ENCODE results near the gene DNASE1.
A peak's percentile ranks its signal among the peaks of the same experiment; 100 is the strongest.
"Not testable (repeated sequence)": the region's sequence is repeated elsewhere in the genome, so short reads cannot be mapped to it uniquely, and the experiment has no call there.

Gene DNASE1

DNA sequence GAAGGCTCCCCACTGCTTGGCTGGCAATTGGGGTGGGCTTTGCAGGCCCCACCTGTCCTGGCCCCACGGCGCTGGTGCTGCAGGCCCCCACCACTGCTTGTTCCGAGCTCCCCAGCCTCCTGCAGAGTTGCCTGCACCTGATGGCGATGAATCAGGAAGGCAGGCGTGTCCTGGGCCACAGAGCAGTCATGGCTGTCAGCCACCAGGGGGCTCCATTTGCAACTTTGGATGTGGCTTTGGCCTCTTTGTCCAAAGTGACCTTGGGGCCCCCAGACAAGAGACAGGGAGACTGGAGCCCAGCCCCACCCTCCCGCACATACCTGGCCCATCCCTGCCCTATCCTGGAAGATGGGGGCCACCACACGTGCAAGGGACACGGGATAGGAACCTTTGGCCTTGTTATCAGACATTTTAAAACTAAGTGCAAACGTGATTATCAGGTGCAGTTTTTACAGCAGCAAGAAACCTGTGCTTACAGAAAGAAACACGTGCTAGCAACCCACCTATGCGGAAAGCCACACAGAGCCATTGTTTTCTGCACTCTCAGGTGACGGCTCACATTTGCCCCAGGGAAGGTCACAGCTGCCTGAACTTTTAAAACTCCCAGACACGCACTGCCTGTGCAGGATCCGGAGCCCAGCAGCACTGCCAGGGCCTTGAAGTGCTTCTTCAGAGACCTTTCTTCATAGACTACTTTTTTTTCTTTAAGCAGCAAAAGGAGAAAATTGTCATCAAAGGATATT lies at the start of gene DNASE1:
DNASE1 (plus strand) TSS at position 443 of the 743 bp plus-strand sequence. CDS start 683 bp downstream, outside the sequence.
- peak; percentile 17 for DNase-seq

DNA sequence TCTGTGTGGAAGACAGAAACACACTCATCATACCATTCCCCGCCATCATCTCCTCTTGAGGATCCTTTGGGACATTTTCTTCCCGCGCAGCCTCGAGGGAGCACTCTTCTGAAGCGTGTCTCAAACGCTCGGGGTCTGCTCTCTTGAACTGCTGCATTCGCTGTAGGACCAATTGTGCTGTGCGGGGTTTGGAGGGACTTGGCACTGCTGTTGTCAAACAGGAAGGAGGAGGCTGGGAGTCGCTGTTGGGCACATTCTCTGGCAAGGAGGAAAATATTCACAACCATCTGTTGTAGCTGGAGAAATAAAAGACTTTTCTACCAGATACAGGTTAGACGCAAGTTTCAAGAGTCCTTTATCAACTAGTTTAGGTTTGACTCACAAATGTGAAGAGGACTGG lies 48.0 kb upstream of the DNASE1 start:
- no peak for DNase-seq

DNA sequence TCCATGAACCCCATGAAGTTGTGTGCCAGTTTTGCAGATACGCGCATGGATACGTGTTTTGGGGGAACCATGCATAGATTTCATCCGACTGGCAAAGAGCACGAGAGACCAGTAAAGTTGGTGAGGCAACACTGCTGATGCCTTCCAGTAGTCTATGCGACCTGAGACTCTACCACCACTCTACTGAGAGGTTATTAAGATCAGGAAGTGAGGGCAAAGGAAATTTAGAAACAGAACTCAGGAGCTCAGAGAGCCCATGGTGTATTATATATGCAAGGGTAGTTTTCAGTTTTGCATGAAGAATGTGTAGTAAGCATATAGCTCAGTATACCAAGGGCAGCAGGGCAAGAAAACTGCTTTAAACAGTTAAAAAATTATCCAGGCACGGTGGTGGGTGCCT lies 47.3 kb upstream of the DNASE1 start:
- no peak for DNase-seq

DNA sequence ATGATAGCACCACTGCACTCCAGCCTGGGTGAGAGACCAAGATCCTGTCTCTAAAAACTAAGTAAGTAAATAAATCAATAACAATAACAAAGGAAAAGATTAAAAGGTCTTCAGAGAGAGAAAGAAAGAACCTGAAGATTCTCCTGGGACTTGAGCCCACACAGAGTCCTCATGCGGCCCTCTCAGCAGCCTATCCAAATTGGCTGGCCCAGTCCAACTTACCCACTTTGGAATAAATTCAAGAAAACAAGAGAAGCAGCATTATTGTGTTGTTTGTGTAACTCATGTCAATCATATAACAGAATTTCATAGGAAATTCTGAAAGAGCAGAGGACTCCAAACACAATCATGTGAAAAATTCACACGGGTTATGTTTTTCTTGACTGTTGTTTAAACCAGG lies 46.9 kb upstream of the DNASE1 start:
- DNase-seq: no peak

DNA sequence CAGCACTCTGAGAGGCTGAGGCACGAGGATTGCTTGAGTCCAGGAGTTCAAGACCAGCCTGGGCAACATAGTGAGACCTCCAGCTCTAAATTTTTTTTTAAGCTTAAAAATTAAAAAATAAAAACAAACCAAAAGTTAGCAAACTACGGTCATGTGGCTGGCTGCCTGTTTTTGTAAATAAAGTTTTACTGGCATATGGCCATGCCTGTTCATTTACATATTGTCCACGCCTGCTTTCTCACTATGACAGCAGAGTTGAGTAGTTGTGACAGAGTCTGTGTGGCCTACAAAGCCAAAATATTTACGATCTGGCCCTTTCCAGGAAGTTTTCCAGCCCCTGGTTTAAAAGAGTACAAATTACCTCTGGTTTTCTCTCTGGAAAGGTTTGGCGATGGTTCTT lies 46.4 kb upstream of the DNASE1 start:
- no peak for DNase-seq

GRCh38 chr16:3608976-3609375 lies 45.5 kb upstream of the DNASE1 start:
- DNase-seq: not testable (repeated sequence)

- DNase-seq: no peak
Measured at GRCh38 chr16:3609895-3610697, 44.4 kb upstream of the DNASE1 start.

DNA sequence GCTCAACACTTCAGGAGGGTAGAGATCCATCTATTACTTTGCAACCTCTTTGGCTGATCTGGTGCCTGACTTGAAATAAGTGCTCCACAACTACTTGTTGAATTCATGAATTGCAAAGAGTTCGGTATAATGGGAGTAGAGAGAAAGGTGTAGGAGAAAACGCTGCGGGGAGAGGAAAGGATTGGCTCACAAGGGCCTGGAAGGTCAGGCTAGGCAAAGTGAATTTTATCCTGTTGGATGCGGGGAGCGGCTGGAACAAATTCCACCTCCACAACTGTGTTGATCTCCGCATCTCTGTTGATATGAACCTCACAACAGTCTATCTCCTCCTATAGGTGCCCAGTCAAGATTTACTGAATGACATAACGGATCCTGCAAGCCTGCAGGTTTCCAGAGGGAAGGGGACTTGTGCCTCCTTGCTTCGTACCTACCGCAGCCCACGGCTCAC lies 43.8 kb upstream of the DNASE1 start:
- no peak for DNase-seq

GRCh38 chr16:3611146-3611975 lies 43.1 kb upstream of the DNASE1 start, which contains the start of gene SLX4:
SLX4 (minus strand) TSS chr16:3611606; CDS start chr16:3608964, 2,642 bp downstream.
- peak; percentile 86 for DNase-seq

DNA sequence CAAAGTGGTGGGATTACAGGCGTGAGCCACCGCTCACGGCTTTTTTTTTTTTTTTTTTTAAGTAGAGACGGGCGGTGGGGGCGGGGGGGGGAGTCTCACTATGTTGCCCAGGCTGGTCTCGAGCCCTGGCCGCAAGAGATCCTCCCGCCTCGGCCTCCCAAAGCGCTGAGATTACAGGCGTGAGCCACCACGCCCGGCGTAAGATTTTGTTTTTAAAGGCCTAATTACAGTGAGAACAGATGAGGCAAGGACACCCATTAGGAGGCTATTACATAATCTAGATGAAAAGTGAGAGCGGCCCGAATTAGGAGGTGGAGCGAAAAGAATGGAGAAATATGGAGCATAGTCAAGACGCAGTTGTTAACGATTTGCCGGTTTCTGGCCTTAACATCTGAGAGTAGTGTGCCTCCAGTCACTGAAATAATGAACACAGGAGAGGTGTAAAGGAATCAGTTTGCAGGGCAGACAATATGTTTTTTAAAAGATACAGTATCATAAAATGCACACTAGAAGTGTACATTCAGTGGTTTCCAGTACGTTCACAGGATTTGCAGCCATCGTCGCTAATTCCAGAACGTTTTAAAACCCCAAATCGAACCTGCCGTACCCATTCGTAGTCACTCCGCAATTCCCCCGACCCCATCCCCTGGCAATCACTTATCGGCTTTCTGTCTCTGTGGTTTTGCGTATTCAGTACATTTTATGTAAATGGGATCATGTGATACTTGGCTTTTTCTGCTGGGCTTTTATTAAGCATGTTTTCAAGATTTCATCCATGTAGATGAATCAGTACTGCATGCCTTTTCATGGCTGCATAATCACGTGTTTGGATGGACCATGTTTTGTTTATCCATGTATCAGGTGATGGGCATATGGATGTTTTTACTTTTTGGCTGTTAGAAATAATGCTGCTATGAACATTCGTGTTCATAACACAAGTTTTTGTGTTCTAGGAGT lies 41.7 kb upstream of the DNASE1 start:
- DNase-seq: no peak

- no peak for DNase-seq
Measured at GRCh38 chr16:3618769-3619141, 35.7 kb upstream of the DNASE1 start.

DNA sequence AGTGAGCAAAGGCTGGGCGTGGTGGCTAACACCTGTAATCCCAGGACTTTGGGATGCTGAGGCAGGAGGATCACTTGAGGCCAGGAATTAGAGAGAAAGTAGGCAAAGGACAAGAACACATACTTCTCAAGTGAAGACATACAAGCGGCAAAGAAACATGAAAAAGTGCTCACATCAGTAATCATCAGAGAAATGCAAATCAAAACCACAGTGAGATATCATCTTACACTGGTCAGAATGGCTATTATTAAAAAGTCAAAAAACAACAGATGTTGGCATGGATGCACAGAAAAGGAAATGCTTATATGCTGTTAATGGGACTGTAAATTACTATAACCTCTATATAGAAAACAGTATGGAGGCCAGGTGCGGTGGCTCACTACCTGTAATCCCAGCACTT lies 30.8 kb upstream of the DNASE1 start:
- no peak for DNase-seq

DNA sequence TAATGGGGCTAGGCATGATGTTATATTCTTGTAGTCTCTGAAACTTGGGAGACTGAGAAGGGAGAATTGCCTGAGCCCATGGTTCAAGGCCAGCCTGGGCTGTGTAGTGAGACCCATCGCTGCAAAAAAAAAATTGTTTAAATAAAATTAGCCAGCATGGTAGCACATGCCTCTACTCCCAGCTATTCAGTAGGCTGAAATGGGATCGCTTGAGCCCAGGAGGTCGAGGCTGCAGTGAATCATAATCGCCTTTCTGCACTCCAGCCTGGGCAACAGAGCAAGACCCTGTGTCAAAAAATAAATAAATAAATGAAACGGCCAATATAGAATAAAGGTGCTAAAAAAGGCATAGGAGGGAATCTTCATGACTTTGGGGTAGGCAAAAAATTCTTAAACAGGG lies 29.2 kb upstream of the DNASE1 start:
- DNase-seq: no peak

- DNase-seq: no peak
Measured at GRCh38 chr16:3625911-3626732, 28.4 kb upstream of the DNASE1 start.

- no peak for DNase-seq
Measured at GRCh38 chr16:3637371-3637923, 17.0 kb upstream of the DNASE1 start.

DNA sequence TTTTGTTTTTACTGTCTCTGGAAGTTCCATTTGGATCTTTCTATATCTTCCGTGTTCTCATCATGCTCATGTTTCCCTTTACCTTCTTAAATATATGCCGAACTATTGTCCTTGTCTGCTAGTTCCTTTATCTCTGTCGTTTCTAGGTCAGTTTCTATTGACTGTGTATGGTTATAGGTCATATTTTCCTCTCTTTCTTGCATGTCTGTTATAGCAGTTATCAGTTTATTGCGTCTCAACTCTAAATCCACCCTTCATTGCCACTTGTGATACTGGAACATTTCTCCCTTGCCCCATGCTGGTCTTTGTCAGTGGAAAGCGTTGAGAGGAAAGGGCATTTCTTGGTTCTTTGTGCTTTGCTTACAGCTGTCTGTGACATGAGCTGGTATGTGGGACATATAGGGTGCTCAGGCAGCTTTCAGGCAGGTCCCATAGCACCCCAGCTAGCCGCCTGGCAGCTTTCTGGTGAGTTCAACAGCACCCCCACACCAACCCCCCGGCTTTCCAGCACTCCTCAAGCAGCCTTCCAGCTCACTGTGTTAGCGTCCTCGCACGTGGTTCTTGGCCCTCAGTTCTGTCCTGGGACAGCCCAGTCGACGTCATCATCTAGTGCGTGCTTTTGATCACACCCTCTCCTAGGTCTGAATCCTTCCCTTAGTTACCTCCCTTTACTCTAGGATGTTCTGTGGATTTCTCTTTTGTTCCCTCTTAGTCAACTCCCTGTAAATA lies 15.4 kb upstream of the DNASE1 start:
- no peak for DNase-seq

DNA sequence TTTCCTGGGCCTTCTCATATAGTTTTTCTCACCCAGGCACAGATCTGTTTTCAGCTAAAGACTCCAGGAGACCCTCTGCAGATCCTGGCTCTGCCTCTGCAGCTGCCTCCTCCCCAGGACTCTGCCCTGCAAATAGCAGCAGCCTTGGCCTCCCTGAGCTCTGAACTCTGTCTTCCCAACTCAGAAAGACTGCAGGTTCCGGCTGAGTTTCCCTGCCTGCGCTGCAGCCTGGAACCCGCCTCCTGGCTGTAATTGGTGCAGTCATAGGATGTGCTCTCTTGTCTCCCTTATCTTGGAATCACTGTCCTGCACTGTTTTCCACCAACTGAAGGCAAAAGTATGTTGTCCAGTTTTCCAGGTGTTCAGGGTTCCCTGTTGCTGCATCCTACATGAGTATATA lies 14.3 kb upstream of the DNASE1 start:
- no peak for DNase-seq

GRCh38 chr16:3640632-3641501 lies 13.6 kb upstream of the DNASE1 start:
- DNase-seq: no peak

DNA sequence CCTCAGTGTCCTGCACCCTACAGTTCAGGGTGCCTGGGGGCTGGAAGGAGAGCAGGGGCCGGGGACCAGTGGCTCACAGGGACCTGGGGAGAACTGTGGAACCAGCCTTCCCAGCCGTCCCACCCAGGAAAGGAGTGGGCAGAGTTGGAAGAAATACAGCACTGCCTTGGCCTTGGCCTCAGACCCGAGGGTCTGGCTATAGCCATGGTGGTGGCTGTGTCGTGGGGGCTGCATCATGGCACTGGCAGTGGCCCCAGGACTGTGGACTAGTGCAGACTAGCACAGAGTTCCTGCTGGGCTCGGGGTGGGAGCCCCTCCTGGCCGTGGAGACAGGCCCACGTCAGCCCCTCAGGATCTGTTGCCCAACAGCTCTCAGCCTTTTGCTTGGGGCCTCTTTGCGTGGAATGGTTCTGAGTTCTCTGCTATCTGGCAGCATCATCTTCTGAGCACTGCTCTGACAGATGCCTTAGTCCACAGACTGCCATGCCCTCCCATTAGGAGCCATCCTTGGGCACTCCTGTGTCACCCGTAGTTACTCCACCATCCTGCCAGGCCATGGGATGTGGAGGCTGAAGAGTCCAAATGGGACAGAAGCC lies 12.6 kb upstream of the DNASE1 start:
- DNase-seq: no peak

All from NK-92 treated with Interleukin-12 subunit alpha and Interleukin-12 subunit beta, amount 100 ng/mL, for 24 hours (cell line).